Activated naive CD8-positive, alpha-beta T cell (primary cell): ENCODE data around the gene CHST13.

ENCODE experiments used
- H3K27ac Mint-ChIP-seq: one replicate; pipeline ENCODE4 v1.8.0; 2021; ENCODE audit warnings: mixed read lengths
- H3K27me3 Mint-ChIP-seq: one replicate; pipeline ENCODE4 v1.8.0; 2021; ENCODE audit warnings: mixed read lengths
- H3K36me3 Mint-ChIP-seq: one replicate; pipeline ENCODE4 v1.8.0; 2021; ENCODE audit warnings: mixed read lengths
- H3K4me1 Mint-ChIP-seq: one replicate; pipeline ENCODE4 v1.8.0; 2021; ENCODE audit warnings: low read depth, mixed read lengths
- H3K4me3 Mint-ChIP-seq: one replicate; pipeline ENCODE4 v1.8.0; 2021; ENCODE audit warnings: mild to moderate bottlenecking, mixed read lengths
- H3K9me3 Mint-ChIP-seq: one replicate; pipeline ENCODE4 v1.8.0; 2021; ENCODE audit warnings: low read depth, mixed read lengths

Gene CHST13

GRCh38 chr3:126555795-126556636 is 32.1 kb downstream of the CHST13 start:
- no peaks in the 10 kb centered on the region for H3K9me3 Mint-ChIP-seq
- H3K36me3 Mint-ChIP-seq: no peaks in the 10 kb centered on the region
- no peak overlapping the region for H3K4me3 Mint-ChIP-seq
- H3K27me3 Mint-ChIP-seq: no peaks in the 10 kb centered on the region
- H3K4me1 Mint-ChIP-seq: no peaks in the 10 kb centered on the region
- H3K27ac Mint-ChIP-seq: no peak overlapping the region

DNA sequence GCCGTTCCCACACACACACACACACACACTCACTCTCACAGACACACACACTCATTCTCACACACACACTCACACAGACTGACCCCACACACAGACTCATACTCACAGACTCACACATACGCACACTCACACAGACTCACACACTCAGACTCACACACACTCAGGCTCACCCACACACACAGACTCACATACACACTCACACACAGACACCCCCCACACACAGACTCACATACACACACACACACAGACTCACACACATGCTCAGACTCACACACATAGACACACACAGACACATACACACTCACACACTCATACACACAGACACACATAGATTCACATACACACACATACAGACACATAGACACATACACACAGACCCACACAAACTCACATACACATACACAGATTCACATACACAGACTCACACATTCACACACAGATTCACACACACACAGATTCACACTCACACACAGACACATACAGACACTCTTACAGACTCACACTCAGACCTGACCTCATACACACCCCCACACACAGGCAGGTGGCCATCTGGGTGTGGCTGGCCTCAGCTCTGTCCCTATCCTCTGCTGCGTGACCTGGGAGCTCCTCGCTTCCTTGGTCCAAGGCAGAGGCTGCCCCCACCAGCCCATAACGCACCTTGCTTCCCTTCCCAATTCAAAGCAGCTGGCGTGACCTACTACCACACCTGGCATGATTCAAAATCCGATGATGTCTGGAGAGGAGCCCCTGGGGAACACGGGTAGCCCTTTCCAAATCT is 32.9 kb downstream of the CHST13 start:
- peaks cover 3% of the 10 kb centered on the region for H3K36me3 Mint-ChIP-seq
- peaks cover 4% of the 10 kb centered on the region for H3K9me3 Mint-ChIP-seq
- no peak overlapping the region for H3K4me3 Mint-ChIP-seq
- H3K27ac Mint-ChIP-seq: no peak overlapping the region
- H3K4me1 Mint-ChIP-seq: no peaks in the 10 kb centered on the region
- no peaks in the 10 kb centered on the region for H3K27me3 Mint-ChIP-seq

- Mint-ChIP-seq H3K9me3 (peaks cover 9% of the 10 kb centered on the region), H3K27me3 (no peaks in the 10 kb centered on the region), H3K36me3 (peaks cover 3% of the 10 kb centered on the region), H3K4me3 (no peak overlapping the region), H3K4me1 (no peaks in the 10 kb centered on the region), H3K27ac (no peak overlapping the region)
Observed at GRCh38 chr3:126557415-126557745, 33.4 kb downstream of the CHST13 start.

DNA sequence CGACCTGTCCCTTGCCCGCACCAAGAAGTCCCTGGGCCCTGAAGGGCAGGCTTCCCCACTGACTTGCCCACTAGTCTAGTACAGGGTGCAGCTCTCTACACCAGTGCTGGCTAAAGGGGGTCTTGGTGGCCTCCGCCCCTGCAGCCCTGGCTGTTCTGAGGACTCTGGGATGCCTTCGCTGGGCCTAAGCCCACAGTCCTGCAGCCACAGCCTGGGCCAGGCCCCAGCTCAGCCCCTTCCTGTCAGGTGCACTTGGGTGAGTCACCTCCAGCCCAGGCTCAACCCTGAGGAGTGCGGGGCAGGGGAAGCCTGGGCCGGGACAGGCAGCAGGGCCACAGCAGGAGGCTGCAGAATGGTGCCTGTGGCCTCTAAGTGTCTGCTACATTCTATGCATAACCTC is 33.8 kb downstream of the CHST13 start:
- peaks cover 9% of the 10 kb centered on the region for H3K9me3 Mint-ChIP-seq
- no peaks in the 10 kb centered on the region for H3K27me3 Mint-ChIP-seq
- no peak overlapping the region for H3K4me3 Mint-ChIP-seq
- H3K27ac Mint-ChIP-seq: no peak overlapping the region
- peaks cover 3% of the 10 kb centered on the region for H3K36me3 Mint-ChIP-seq
- H3K4me1 Mint-ChIP-seq: no peaks in the 10 kb centered on the region

DNA sequence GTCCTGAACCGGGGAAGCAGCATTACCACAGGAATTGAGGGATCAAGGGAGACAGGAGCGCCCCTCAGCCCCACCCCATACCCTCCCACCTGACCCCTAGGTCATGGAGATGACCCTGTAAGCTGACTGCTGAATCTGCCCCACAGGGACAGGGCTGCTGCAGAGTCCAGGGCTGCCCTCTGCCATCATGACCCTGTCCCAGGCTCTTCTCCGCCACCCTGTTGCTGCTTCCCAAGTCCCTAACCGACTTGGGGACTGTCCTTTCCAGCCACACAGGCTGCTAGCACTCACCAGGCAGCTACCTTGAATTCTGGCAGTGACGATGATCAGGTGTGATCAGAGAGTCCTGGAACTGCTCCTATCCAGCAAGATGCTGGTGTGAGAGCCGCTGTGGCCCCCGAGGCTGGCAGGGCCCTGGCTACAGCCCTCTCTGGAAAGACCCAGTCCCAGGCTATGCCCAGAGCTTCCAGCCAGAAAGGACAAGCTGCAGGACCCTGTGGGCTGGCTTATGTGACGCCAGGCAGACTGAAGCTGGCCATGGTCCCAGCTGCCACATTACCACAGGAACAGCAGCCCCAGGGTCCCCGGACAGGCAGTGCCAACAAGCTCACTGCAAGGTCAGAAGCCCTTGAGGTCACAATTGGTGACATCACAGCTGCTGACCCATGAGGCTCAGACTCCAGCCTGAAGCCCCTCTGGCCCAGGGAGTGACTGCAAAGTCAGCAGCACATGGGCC is 34.5 kb downstream of the CHST13 start, which contains the start of gene C3orf22:
Gene C3orf22, minus strand, starts transcription at position 597 of the 736 bp plus-strand sequence. CDS start 5,542 bp downstream, outside the sequence.
- H3K27ac Mint-ChIP-seq: no peak within 1 kb of the TSS
- H3K36me3 Mint-ChIP-seq: peaks cover 3% of the 10 kb centered on the region
- no peaks in the 10 kb centered on the region for H3K4me1 Mint-ChIP-seq
- no peaks in the 10 kb centered on the region for H3K27me3 Mint-ChIP-seq
- peaks cover 9% of the 10 kb centered on the region for H3K9me3 Mint-ChIP-seq
- H3K4me3 Mint-ChIP-seq: no peak within 1 kb of the TSS

DNA sequence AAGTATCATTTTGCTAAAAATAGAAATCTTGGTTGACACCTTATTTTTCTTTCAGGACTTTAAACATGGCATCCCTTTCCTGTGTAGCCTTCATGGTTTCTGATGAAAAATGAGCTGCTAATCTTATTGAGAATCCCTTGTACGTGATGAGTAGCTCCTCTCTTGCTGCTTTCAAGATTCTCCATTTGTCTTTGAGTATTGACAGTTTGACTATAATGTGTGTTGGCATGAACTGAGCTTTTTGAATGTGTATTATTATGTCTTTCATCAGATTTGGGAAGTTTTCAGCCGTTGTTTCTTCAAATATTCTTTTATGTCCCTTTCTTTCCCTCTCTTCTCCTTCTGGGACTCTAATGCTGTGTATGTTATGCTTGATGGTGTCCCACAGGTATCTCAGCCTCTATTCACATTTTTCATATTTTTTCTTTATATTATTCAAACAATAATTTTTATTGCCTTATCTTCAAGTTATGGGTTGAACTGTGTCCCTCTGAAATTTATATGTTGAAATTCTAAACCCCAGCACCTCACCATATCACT is 38.9 kb downstream of the CHST13 start:
- Mint-ChIP-seq H3K36me3 (peaks cover 6% of the 10 kb centered on the region), H3K27me3 (peaks cover 5% of the 10 kb centered on the region), H3K9me3 (peaks cover 9% of the 10 kb centered on the region), H3K27ac (no peak overlapping the region), H3K4me3 (no peak overlapping the region), H3K4me1 (no peaks in the 10 kb centered on the region)

GRCh38 chr3:126567696-126568438 is 43.9 kb downstream of the CHST13 start:
- Mint-ChIP-seq H3K27ac (no peak overlapping the region), H3K4me1 (no peaks in the 10 kb centered on the region), H3K27me3 (peaks cover 5% of the 10 kb centered on the region), H3K36me3 (peaks cover 2% of the 10 kb centered on the region), H3K4me3 (no peak overlapping the region), H3K9me3 (no peaks in the 10 kb centered on the region)

- Mint-ChIP-seq H3K36me3 (peaks cover 2% of the 10 kb centered on the region), H3K9me3 (no peaks in the 10 kb centered on the region), H3K27ac (no peak overlapping the region), H3K27me3 (peaks cover 5% of the 10 kb centered on the region), H3K4me1 (no peaks in the 10 kb centered on the region), H3K4me3 (no peak overlapping the region)
Observed at GRCh38 chr3:126568776-126569342, 44.9 kb downstream of the CHST13 start.

GRCh38 chr3:126569390-126569975 is 45.5 kb downstream of the CHST13 start:
- H3K36me3 Mint-ChIP-seq: peaks cover 2% of the 10 kb centered on the region
- no peak overlapping the region for H3K27ac Mint-ChIP-seq
- H3K4me1 Mint-ChIP-seq: no peaks in the 10 kb centered on the region
- no peak overlapping the region for H3K4me3 Mint-ChIP-seq
- peaks cover 5% of the 10 kb centered on the region for H3K27me3 Mint-ChIP-seq
- no peaks in the 10 kb centered on the region for H3K9me3 Mint-ChIP-seq

GRCh38 chr3:126570103-126570541 is 46.2 kb downstream of the CHST13 start:
- no peak overlapping the region for H3K27ac Mint-ChIP-seq
- no peaks in the 10 kb centered on the region for H3K9me3 Mint-ChIP-seq
- no peak overlapping the region for H3K4me3 Mint-ChIP-seq
- no peaks in the 10 kb centered on the region for H3K4me1 Mint-ChIP-seq
- H3K27me3 Mint-ChIP-seq: peaks cover 3% of the 10 kb centered on the region
- peaks cover 2% of the 10 kb centered on the region for H3K36me3 Mint-ChIP-seq

- Mint-ChIP-seq H3K27ac (no peak overlapping the region), H3K4me3 (no peak overlapping the region), H3K36me3 (no peaks in the 10 kb centered on the region), H3K27me3 (no peaks in the 10 kb centered on the region), H3K4me1 (no peaks in the 10 kb centered on the region), H3K9me3 (no peaks in the 10 kb centered on the region)
Observed at GRCh38 chr3:126571078-126571477, 47.1 kb downstream of the CHST13 start.

- Mint-ChIP-seq H3K27me3 (no peaks in the 10 kb centered on the region), H3K9me3 (no peaks in the 10 kb centered on the region), H3K4me3 (no peak overlapping the region), H3K36me3 (no peaks in the 10 kb centered on the region), H3K27ac (no peak overlapping the region), H3K4me1 (no peaks in the 10 kb centered on the region)
Observed at GRCh38 chr3:126573492-126574117, 49.6 kb downstream of the CHST13 start.

- H3K4me3 Mint-ChIP-seq: no peak overlapping the region
- no peaks in the 10 kb centered on the region for H3K27me3 Mint-ChIP-seq
- H3K27ac Mint-ChIP-seq: no peak overlapping the region
- no peaks in the 10 kb centered on the region for H3K9me3 Mint-ChIP-seq
- no peaks in the 10 kb centered on the region for H3K4me1 Mint-ChIP-seq
- no peaks in the 10 kb centered on the region for H3K36me3 Mint-ChIP-seq
Observed at GRCh38 chr3:126577261-126577660, 53.3 kb downstream of the CHST13 start.
